Stimulated activated naive CD8-positive, alpha-beta T cell treated with anti-CD3 and anti-CD28 coated beads, Interleukin-15, amount 100 ng/mL, for 72 hours (primary cell): ENCODE measurements around the gene CFTR.

Experiments used
- ATAC-seq: fragments of 150-1000 bp; cut with Tn5 transposase; 2 replicates; pipeline ENCODE4 v1.10.0; 2021; ENCODE audit warnings: mild to moderate bottlenecking, moderate library complexity
- DNase-seq, 2 donors: peaks; one replicate each; pipeline ENCODE4 v3.0.0; 2021 to 2022
- H3K27ac Mint-ChIP-seq, 2 donors: one replicate each; pipeline ENCODE4 v1.8.0; 2022; ENCODE audit warnings: mild to moderate bottlenecking in 2 of 2, mixed read lengths in 2 of 2, moderate library complexity in 2 of 2
- H3K27me3 Mint-ChIP-seq: one replicate; pipeline ENCODE4 v1.8.0; 2022; ENCODE audit warnings: mixed read lengths
- H3K4me1 Mint-ChIP-seq: one replicate; pipeline ENCODE4 v1.8.0; 2022; ENCODE audit warnings: mild to moderate bottlenecking, mixed read lengths
- H3K4me3 Mint-ChIP-seq, 2 donors: one replicate each; pipeline ENCODE4 v1.8.0; 2022; ENCODE audit warnings: mild to moderate bottlenecking in 2 of 2, mixed read lengths in 2 of 2, moderate library complexity in 1 of 2
- H3K9me3 Mint-ChIP-seq, 2 donors: one replicate each; pipeline ENCODE4 v1.8.0; 2022; ENCODE audit warnings: mixed read lengths in 2 of 2

The CFTR gene

GRCh38 chr7:117640465-117640864 lies 160.6 kb downstream of the CFTR start:
- no peak overlapping the region for H3K4me3 Mint-ChIP-seq
- DNase-seq (no peak), ATAC-seq (no peak)
- no peak overlapping the region for H3K27ac Mint-ChIP-seq
- no peaks in the 10 kb centered on the region for H3K27me3 Mint-ChIP-seq
- H3K9me3 Mint-ChIP-seq = no peaks in the 10 kb centered on the region
- no peaks in the 10 kb centered on the region for H3K4me1 Mint-ChIP-seq

DNA sequence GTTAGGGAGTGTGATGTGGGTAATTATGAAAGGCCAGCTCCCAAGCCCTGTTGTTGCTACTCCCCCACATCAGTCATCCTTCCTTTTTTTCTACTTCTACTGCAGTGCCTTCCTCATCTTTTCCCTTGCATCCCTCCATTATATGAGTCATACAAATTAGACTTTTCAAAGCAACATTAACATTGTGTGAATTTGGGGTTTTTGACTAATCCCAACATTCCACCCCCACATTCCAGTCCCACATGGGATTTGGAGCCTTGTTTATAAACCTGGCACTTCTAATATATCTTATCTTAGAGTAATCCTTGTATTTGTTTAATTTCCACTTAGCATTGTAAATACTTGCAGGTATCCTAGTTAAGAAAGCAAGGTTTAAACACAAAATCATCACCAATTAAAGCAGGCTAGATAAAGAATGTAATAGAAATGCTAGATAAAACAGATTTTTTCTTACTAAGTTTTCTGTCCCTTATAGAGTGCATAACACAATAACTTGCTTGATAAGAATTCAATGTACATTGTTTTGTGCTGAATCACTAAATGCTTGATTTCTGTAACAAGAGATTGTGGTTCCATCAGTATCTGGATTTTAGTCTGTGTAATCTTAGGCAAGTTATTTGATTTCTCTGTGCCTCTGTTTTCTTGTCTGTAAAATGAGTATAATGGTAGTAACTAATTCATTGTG lies 165.8 kb downstream of the CFTR start:
- no peak overlapping the region for H3K27ac Mint-ChIP-seq
- no peaks in the 10 kb centered on the region for H3K27me3 Mint-ChIP-seq
- no peaks in the 10 kb centered on the region for H3K9me3 Mint-ChIP-seq
- no peaks in the 10 kb centered on the region for H3K4me1 Mint-ChIP-seq
- DNase-seq = no peak
- H3K4me3 Mint-ChIP-seq = no peak overlapping the region
- no peak for ATAC-seq

DNA sequence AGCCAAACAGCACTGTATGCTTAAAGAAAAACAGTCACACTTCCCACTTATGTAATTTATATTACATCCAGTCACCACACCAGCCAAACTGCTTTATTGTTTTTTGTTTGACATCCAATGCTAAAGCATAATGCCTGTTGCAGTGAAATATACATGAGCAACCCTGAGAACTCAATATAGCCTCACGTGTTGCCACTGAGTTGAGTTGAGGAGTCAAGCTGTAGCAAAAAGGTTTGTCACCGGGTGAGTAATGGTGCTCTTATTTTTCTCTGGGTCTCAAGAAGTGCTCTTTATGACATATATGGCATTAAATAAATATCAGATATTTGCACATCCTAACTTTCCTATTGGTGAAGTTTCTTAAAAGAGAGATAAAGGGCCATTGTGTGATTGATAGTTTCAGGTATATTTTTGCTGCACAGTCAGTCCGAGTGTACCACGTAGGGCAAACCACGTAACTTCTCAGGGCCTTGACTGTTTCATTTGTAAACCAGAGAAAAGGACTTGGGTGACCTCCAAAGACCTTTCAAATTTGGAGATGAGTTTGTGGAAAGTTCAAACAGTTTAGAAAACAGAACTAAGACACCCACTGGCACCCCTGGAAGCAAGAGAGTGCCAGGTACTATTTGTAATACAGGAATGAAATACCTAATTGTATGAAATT lies 168.5 kb downstream of the CFTR start:
- no peaks in the 10 kb centered on the region for H3K27me3 Mint-ChIP-seq
- no peaks in the 10 kb centered on the region for H3K4me1 Mint-ChIP-seq
- H3K4me3 Mint-ChIP-seq = no peak overlapping the region
- H3K27ac Mint-ChIP-seq = no peak overlapping the region
- ATAC-seq (no peak), DNase-seq (no peak)
- no peaks in the 10 kb centered on the region for H3K9me3 Mint-ChIP-seq

- Mint-ChIP-seq H3K27ac (no peak overlapping the region), H3K4me1 (no peaks in the 10 kb centered on the region), H3K4me3 (no peak overlapping the region), H3K27me3 (no peaks in the 10 kb centered on the region), H3K9me3 (peaks cover 0 to 10% of the 10 kb centered on the region in 2 donors)
- ATAC-seq (no peak), DNase-seq (no peak)
These were observed 173.3 kb downstream of the CFTR start for GRCh38 chr7:117652943-117653680.

DNA sequence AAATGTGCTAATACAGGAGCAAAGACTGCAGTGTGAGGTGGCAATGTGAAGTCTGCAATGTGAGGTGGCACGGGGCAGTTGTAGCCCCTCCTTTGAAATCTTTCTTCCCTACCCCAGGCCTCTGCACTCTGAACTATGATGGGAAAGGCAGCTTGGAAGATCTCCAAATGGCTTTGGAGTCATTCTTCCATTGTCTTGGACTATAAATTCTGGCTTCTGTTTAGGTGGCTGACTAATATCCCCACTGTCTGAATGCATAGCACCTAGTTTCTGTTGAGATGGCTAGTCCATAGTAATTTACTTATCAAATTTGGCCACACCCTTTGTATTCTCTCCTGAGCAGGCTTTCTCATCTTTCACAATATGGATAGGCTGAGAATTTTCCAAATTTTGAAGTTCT lies 175.0 kb downstream of the CFTR start:
- Mint-ChIP-seq H3K27ac (peak overlapping the region in 1 of 2 donors; percentile 29), H3K4me3 (no peak overlapping the region), H3K27me3 (no peaks in the 10 kb centered on the region), H3K4me1 (no peaks in the 10 kb centered on the region), H3K9me3 (peaks cover 0 to 10% of the 10 kb centered on the region in 2 donors)
- ATAC-seq (no peak), DNase-seq (no peak)

DNA sequence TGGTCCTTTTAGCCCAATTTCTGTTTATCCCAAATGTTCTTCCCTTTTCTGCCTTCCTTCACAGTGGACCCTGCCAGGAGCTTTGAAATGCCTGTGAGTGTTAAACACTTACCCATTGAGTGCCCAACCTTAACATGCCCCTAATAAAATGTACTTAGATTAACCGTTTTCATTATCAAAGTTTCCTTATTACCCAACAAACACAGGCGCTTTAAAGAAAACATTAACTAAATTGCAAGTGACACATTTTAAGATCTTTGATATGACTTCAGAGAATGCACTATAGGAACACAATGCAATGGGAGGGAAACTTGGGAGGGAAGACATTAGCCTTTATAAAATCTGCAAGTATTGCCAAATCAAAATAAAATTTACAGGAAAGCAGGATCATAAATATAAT lies 177.0 kb downstream of the CFTR start:
- H3K27ac Mint-ChIP-seq = no peak overlapping the region
- no peak overlapping the region for H3K4me3 Mint-ChIP-seq
- peaks cover 0 to 10% of the 10 kb centered on the region in 2 donors for H3K9me3 Mint-ChIP-seq
- H3K27me3 Mint-ChIP-seq = no peaks in the 10 kb centered on the region
- ATAC-seq = no peak
- H3K4me1 Mint-ChIP-seq = no peaks in the 10 kb centered on the region
- DNase-seq = no peak

- Mint-ChIP-seq H3K4me3 (no peak overlapping the region), H3K9me3 (peaks cover 0 to 6% of the 10 kb centered on the region in 2 donors), H3K4me1 (no peaks in the 10 kb centered on the region), H3K27ac (no peak overlapping the region), H3K27me3 (no peaks in the 10 kb centered on the region)
- DNase-seq = no peak
- ATAC-seq = no peak
These were observed 179.7 kb downstream of the CFTR start for GRCh38 chr7:117659531-117660011.

DNA sequence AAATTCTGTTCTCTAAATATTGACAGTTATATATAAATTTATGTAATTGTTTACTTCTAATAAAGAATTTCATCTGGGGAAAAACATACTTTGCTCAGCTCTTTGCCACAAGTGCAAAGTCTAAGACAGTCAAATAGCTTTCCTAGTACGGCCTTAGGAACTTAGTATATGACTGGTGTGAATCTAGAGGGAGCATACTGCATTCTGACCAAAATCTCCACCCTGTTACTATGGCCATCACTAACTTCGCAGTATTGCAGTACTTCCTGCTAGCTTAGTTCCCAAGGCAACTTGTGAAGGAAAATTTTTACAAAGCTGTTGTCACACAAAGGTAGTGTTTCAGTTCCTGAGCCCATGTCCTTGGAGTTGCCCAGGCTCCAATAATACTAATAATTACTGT lies 181.5 kb downstream of the CFTR start:
- Mint-ChIP-seq H3K27ac (no peak overlapping the region), H3K4me3 (no peak overlapping the region), H3K9me3 (no peaks in the 10 kb centered on the region), H3K4me1 (no peaks in the 10 kb centered on the region), H3K27me3 (no peaks in the 10 kb centered on the region)
- DNase-seq (no peak), ATAC-seq (no peak)

GRCh38 chr7:117664047-117664446 lies 184.2 kb downstream of the CFTR start:
- no peak overlapping the region for H3K27ac Mint-ChIP-seq
- H3K4me1 Mint-ChIP-seq = no peaks in the 10 kb centered on the region
- H3K9me3 Mint-ChIP-seq = no peaks in the 10 kb centered on the region
- no peak for DNase-seq
- H3K27me3 Mint-ChIP-seq = no peaks in the 10 kb centered on the region
- no peak overlapping the region for H3K4me3 Mint-ChIP-seq
- ATAC-seq = no peak

DNA sequence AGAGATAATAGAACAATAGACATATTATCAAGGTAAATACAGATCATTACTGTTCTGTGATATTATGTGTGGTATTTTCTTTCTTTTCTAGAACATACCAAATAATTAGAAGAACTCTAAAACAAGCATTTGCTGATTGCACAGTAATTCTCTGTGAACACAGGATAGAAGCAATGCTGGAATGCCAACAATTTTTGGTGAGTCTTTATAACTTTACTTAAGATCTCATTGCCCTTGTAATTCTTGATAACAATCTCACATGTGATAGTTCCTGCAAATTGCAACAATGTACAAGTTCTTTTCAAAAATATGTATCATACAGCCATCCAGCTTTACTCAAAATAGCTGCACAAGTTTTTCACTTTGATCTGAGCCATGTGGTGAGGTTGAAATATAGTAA lies 185.5 kb downstream of the CFTR start:
- DNase-seq = no peak
- Mint-ChIP-seq H3K27ac (no peak overlapping the region), H3K4me3 (no peak overlapping the region), H3K4me1 (no peaks in the 10 kb centered on the region), H3K27me3 (no peaks in the 10 kb centered on the region), H3K9me3 (no peaks in the 10 kb centered on the region)
- ATAC-seq = no peak

GRCh38 chr7:117666031-117666430 lies 186.2 kb downstream of the CFTR start:
- ATAC-seq (no peak), DNase-seq (no peak)
- H3K4me3 Mint-ChIP-seq = no peak overlapping the region
- H3K9me3 Mint-ChIP-seq = no peaks in the 10 kb centered on the region
- H3K27ac Mint-ChIP-seq = no peak overlapping the region
- H3K4me1 Mint-ChIP-seq = no peaks in the 10 kb centered on the region
- no peaks in the 10 kb centered on the region for H3K27me3 Mint-ChIP-seq

DNA sequence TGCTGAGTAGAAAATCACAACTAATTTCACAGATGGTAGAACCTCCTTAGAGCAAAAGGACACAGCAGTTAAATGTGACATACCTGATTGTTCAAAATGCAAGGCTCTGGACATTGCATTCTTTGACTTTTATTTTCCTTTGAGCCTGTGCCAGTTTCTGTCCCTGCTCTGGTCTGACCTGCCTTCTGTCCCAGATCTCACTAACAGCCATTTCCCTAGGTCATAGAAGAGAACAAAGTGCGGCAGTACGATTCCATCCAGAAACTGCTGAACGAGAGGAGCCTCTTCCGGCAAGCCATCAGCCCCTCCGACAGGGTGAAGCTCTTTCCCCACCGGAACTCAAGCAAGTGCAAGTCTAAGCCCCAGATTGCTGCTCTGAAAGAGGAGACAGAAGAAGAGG lies 186.9 kb downstream of the CFTR start:
- DNase-seq = no peak
- Mint-ChIP-seq H3K9me3 (no peaks in the 10 kb centered on the region), H3K4me3 (no peak overlapping the region), H3K27me3 (no peaks in the 10 kb centered on the region), H3K4me1 (no peaks in the 10 kb centered on the region), H3K27ac (no peak overlapping the region)
- ATAC-seq = no peak

GRCh38 chr7:117667456-117667855 lies 187.6 kb downstream of the CFTR start:
- no peak overlapping the region for H3K27ac Mint-ChIP-seq
- H3K9me3 Mint-ChIP-seq = no peaks in the 10 kb centered on the region
- no peaks in the 10 kb centered on the region for H3K4me1 Mint-ChIP-seq
- ATAC-seq = no peak
- H3K27me3 Mint-ChIP-seq = no peaks in the 10 kb centered on the region
- no peak overlapping the region for H3K4me3 Mint-ChIP-seq
- DNase-seq = no peak

- Mint-ChIP-seq H3K4me3 (no peak overlapping the region), H3K27ac (no peak overlapping the region), H3K27me3 (no peaks in the 10 kb centered on the region), H3K4me1 (no peaks in the 10 kb centered on the region), H3K9me3 (no peaks in the 10 kb centered on the region)
- no peak for DNase-seq
- ATAC-seq = no peak
These were observed 190.0 kb downstream of the CFTR start for GRCh38 chr7:117669818-117670217.

DNA sequence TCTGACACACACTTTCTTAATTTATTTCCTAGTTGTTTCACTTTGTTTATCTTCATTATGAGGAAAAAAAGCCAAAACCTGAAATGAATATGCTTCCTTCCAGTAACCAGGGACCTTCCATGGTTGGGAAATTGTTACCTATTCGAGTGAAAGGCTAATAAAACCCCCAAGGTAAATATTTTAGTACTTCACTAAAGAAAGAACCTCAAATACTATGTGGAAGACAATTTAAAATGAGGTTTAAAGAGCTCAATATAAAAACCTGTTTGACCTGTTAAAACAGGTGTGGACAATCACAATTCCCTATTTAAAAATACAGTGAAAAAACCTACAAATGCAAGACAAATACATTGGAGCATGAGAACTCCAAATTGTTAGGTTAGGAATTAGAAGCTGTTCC lies 192.6 kb downstream of the CFTR start:
- no peaks in the 10 kb centered on the region for H3K9me3 Mint-ChIP-seq
- no peak for ATAC-seq
- no peaks in the 10 kb centered on the region for H3K4me1 Mint-ChIP-seq
- no peak overlapping the region for H3K27ac Mint-ChIP-seq
- no peaks in the 10 kb centered on the region for H3K27me3 Mint-ChIP-seq
- H3K4me3 Mint-ChIP-seq = no peak overlapping the region
- DNase-seq = no peak

DNA sequence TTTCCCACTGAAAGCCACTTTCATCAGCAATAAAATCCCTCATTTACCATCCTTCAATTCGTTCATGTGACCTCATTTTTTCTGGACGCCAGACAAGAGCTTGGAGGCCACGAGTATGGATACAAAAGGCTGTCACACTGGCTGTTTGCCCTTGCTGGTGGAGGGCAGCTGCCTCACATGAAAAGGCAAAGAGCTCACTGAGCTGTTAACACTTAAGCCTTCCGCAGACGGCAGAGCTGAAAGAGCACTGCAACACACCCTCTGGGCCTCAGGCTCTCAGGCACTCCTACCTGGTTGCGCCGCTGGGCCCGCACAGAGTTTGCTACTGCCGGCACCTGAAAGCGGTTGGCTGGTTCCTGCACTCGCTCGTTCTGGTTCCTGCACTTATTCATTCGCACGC lies 193.5 kb downstream of the CFTR start:
- H3K27ac Mint-ChIP-seq = no peak overlapping the region
- H3K27me3 Mint-ChIP-seq = no peaks in the 10 kb centered on the region
- no peak overlapping the region for H3K4me3 Mint-ChIP-seq
- DNase-seq = no peak
- no peaks in the 10 kb centered on the region for H3K4me1 Mint-ChIP-seq
- ATAC-seq = no peak
- H3K9me3 Mint-ChIP-seq = no peaks in the 10 kb centered on the region
